Gastrocnemius medialis (tissue), 4 donors: ENCODE results near the gene STAT5B. TPM values are rescaled to one million over a fixed set of nuclear protein-coding genes. Genes with fewer than 3 reads are reported as not detected.
A peak's percentile ranks its signal among the peaks of the same experiment; 100 is the strongest.

Experiments used
- ATAC-seq, 2 donors: fragments of 150-250 bp; one replicate each; pipeline ENCODE4 v1.9.1; 2016
- DNase-seq, 2 donors: peaks; one replicate each; pipeline ENCODE4 v3.0.0-alpha.2; 2019
- H3K27ac ChIP-seq, 4 donors: fragments of 200-600 bp; sonication (generic); 1 replicate in 1 of 4; 2 replicates in 3 of 4; pipeline ENCODE4 v1.5.1; 2016 to 2018; ENCODE audit warnings: mild to moderate bottlenecking in 2 of 4, moderate library complexity in 1 of 4
- H3K27me3 ChIP-seq, 3 donors: fragments of 200-600 bp; sonication (generic) in 2 of 3; 1 replicate in 1 of 3; 2 replicates in 2 of 3; pipeline versions ENCODE4 v1.5.1 to v1.6.0; 2016 to 2019; ENCODE audit warnings: mild to moderate bottlenecking in 1 of 3, moderate library complexity in 1 of 3
- H3K36me3 ChIP-seq, 2 donors: fragments of 200-600 bp; sonication (generic) in 1 of 2; one replicate each; pipeline ENCODE4 v1.5.1; 2017 to 2018
- H3K4me1 ChIP-seq, 2 donors: fragments of 200-600 bp; sonication (generic) in 1 of 2; one replicate each; pipeline ENCODE4 v1.5.1; 2016 to 2017; ENCODE audit warnings: mild to moderate bottlenecking in 2 of 2
- H3K4me3 ChIP-seq, 4 donors: fragments of 200-600 bp; sonication (generic) in 3 of 4; 1 replicate in 1 of 4; 2 replicates in 3 of 4; pipeline ENCODE4 v1.5.1; 2016 to 2019; ENCODE audit warnings: mild to moderate bottlenecking in 2 of 4
- H3K9me3 ChIP-seq, 3 donors: fragments of 200-600 bp; sonication (generic) in 2 of 3; 1 replicate in 1 of 3; 2 replicates in 2 of 3; pipeline ENCODE4 v1.5.1; 2016 to 2019
- POLR2A ChIP-seq, 2 donors: fragments of 450-650 bp; IDR thresholded peaks; one replicate each; pipeline ENCODE4 v1.6.1; 2017; ENCODE audit warnings: antibody characterized with exemption in 2 of 2, mild to moderate bottlenecking in 2 of 2, moderate library complexity in 2 of 2
- in situ Hi-C, 4 donors: fragments of 200-750 bp; cut with MboI; loops; one replicate each; pipeline versions ENCODE4 v1.15.0 to v1.8.0; 2017; ENCODE audit warnings: low sequenced_read_pairs in 4 of 4
- intact Hi-C: fragments of 100-400 bp; cut with DNase I; formaldehyde crosslinking; loops from one replicate; pipeline ENCODE4 v1.15.1; 2023; ENCODE audit warnings: low total_unique reads
- total RNA-seq, 4 donors: library from RNA; depleted of rRNA; stranded (reverse); fragments of >200 nt; gene quantifications; one replicate each; pipeline versions ENCODE4 v1.1.0 to v1.2.3, GENCODE V29; 2016
- TF ChIP-seq, protein P1 (sequence below), 5 experiments: fragments of 450-650 bp in 3 of 5; fragments of 200-600 bp in 2 of 5; sonication (generic) in 2 of 5; IDR thresholded peaks in 4 of 5; conservative IDR thresholded peaks in 1 of 5; 1 replicate in 4 of 5; 2 replicates in 1 of 5; pipeline ENCODE4 v1.5.1; 2016 to 2019; ENCODE audit warnings: antibody characterized with exemption in 5 of 5, mild to moderate bottlenecking in 3 of 5, moderate library complexity in 3 of 5

Gene STAT5B
- total RNA-seq, 4 donors from 2014 or later, result 77.3 to 150 (median 80.7) TPM

DNA sequence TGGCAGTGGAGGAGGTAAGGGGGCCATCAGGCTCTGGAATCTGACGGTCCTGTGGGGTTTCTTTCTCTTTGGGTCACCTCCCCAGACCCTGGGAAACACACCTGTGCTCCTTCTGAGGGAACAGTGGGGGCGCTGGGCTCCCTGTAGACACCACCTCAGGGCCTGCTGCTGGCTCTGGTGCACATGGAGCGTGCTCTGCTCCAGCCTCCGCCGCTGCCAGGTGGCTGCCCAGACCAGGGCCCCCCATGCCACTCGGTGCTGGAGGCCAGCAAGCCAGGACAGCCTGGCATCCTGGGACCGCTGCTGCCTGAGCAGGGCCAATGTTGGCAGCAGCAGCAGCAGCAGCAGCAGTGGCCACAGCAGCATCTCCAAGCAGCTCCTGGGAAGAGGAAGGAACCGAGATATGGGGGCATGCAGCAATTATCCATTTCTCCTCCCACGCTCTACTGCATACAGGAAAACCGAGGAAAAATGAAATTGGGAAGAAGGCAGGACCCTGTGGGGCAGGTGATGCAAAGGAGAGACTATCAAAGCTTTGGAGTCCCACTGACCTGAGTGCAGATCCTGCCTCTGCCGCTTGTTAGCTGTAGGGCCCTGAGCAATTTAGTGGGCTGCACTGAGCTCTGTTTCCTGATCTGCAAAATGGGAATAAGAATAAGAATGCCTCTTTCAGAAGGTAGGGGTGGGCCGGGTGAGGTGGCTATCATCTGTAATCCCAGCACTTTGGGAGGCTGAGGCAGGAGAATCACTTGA, 82.8 kb downstream of the STAT5B start:
- Histone ChIP-seq H3K4me3 (peak overlapping the region; percentile 71 to 95 (median 79)), H3K36me3 (no peaks in the 10 kb centered on the region), H3K9me3 (no peaks in the 10 kb centered on the region), H3K4me1 (peaks cover 16 to 23% of the 10 kb centered on the region in 2 donors), H3K27me3 (no peaks in the 10 kb centered on the region), H3K27ac (peak overlapping the region; percentile 80 to 95 (median 89))
- ATAC-seq, result no peak
- intact Hi-C loops (loop anchor here (5.0 kb wide), 1 partner anchor 94 kb away; the partner anchor contains the start of gene STAT5A), in situ Hi-C loops (no loop called here)
- no peak for DNase-seq
- TF ChIP-seq, protein P1, sequence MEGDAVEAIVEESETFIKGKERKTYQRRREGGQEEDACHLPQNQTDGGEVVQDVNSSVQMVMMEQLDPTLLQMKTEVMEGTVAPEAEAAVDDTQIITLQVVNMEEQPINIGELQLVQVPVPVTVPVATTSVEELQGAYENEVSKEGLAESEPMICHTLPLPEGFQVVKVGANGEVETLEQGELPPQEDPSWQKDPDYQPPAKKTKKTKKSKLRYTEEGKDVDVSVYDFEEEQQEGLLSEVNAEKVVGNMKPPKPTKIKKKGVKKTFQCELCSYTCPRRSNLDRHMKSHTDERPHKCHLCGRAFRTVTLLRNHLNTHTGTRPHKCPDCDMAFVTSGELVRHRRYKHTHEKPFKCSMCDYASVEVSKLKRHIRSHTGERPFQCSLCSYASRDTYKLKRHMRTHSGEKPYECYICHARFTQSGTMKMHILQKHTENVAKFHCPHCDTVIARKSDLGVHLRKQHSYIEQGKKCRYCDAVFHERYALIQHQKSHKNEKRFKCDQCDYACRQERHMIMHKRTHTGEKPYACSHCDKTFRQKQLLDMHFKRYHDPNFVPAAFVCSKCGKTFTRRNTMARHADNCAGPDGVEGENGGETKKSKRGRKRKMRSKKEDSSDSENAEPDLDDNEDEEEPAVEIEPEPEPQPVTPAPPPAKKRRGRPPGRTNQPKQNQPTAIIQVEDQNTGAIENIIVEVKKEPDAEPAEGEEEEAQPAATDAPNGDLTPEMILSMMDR (IDR thresholded peaks at IDR 0.05 in 4 of 5, conservative IDR thresholded peaks at IDR 0.05 in 1 of 5), result no peak
- no peak for TF ChIP-seq POLR2A (IDR thresholded peaks at IDR 0.05)

DNA sequence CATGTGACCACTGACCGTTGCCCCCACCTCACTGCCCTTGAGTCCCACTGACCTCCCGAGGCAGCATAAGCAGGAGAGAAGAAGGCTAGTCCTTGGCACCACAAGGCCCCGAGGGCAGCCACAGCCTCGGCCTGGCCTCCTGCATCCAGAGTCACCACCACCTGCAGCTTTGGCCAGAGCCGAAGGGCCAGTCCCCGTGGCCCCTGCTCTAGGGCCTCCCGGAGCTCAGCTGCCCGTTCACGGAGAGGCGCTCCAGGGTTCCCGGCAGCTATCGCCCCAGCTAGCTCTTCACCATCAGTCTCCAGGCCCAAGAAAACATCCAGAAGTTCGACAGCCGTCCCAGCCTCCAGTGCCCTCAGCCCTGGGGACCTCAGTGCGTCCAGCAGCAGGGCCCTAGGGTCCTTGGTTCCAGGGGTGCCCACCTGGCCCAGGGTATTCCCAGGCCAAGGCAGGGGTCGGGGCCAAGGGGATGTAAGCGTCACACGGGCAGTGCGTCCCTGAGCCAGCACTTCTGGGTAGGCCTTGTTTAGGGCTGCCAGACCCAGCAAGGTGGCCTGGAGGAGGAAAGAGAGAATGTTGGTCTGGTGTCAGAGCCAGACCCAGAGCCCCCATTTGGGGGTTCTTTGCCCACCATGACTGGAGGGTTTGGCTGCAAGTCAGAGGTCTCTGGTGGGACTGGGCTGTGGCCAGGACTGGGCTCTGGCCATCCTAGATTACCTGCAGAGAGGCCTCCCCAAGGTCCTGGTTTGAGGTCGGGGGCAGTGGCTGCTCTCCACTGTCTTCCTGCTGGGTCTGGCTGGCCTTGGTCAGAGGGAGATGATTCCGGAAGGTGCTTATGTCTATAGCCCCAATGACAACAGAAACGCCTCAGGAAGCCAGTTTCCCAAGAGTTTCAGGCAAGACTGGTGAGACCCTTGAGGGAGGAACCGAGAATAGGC, 83.7 kb downstream of the STAT5B start:
- TF ChIP-seq POLR2A (IDR thresholded peaks at IDR 0.05), result no peak
- TF ChIP-seq, protein P1 (IDR thresholded peaks at IDR 0.05 in 4 of 5, conservative IDR thresholded peaks at IDR 0.05 in 1 of 5), result no peak
- Histone ChIP-seq H3K4me3 (no peak overlapping the region), H3K4me1 (peaks cover 16 to 23% of the 10 kb centered on the region in 2 donors), H3K27ac (no peak overlapping the region), H3K9me3 (no peaks in the 10 kb centered on the region), H3K27me3 (no peaks in the 10 kb centered on the region), H3K36me3 (no peaks in the 10 kb centered on the region)
- no peak for ATAC-seq
- in situ Hi-C loops (no loop called here), intact Hi-C loops (loop anchor here (5.0 kb wide), 1 partner anchor 95 kb away; the partner anchor contains the start of gene STAT5A)
- DNase-seq, result no peak

DNA sequence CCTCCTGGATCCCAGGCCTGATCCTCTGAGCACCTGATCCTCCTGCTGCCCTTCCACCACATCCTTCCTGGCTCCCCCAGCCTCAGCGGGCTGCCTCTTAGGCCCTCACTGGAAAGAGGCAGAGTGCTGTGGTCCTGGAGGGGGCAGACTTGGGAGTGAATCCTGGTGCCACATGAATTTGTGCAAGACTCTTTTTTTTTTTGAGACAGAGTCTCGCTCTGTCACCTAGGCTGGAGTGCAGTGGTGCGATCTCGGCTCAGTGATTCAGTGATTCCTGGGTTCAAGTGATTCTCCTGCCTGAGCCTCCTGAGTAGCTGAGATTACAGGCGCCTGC, 84.9 kb downstream of the STAT5B start:
- Histone ChIP-seq H3K4me3 (no peak overlapping the region), H3K9me3 (no peaks in the 10 kb centered on the region), H3K27ac (no peak overlapping the region), H3K27me3 (no peaks in the 10 kb centered on the region), H3K4me1 (peaks cover 16 to 23% of the 10 kb centered on the region in 2 donors), H3K36me3 (no peaks in the 10 kb centered on the region)
- in situ Hi-C loops, result no loop called here
- TF ChIP-seq, protein P1 (IDR thresholded peaks at IDR 0.05 in 4 of 5, conservative IDR thresholded peaks at IDR 0.05 in 1 of 5), result no peak
- no peak for TF ChIP-seq POLR2A (IDR thresholded peaks at IDR 0.05)
- ATAC-seq (no peak), DNase-seq (no peak)
- intact Hi-C loops, result loop anchor here (5.0 kb wide), 1 partner anchor 96 kb away; the partner anchor contains the start of gene STAT5A

DNA sequence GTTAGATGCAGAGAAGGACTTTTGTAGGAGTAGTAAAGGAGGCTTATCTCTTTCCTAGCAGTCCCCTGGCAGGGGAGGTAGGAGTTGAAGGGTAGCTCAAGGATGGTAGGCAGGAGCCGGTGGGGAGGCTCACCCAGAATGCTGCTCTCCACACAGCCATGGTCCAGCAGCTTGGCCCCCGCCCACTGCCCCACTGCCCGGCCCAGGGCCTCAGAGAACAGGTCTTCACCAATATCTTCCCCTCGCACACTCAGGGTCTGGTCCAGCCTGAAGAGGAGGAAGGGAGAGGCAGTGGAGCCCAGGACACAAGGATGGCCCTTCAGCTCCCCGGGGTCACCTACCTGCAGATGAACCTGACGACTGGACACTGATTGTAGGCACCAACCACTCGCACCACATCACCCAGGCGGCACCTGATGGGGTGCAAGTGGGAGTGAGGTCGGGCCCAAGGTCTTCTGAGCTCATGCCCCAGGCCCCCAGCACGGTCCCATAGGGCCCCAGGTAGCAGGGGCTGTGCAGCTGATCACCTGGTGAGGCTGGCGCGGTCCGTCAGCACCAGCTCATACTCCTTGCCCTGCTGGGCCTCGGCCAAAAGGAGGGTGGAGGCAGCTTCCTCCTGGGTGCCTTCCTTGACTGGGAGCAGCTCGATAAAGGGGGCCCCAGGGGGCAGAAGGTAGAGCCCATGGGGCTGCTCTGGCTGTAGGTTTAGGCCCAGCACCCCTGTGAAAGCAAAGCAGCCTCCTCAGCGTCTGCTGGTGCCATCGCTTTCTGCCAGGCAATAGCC, 85.5 kb downstream of the STAT5B start:
- Histone ChIP-seq H3K36me3 (no peaks in the 10 kb centered on the region), H3K9me3 (no peaks in the 10 kb centered on the region), H3K4me3 (no peak overlapping the region), H3K4me1 (peaks cover 16 to 23% of the 10 kb centered on the region in 2 donors), H3K27ac (no peak overlapping the region), H3K27me3 (no peaks in the 10 kb centered on the region)
- intact Hi-C loops (loop anchor here (5.0 kb wide), 1 partner anchor 97 kb away; the partner anchor contains the start of gene STAT5A), in situ Hi-C loops (no loop called here)
- TF ChIP-seq, protein P1 (IDR thresholded peaks at IDR 0.05 in 4 of 5, conservative IDR thresholded peaks at IDR 0.05 in 1 of 5), result no peak
- TF ChIP-seq POLR2A (IDR thresholded peaks at IDR 0.05), result no peak
- ATAC-seq (no peak), DNase-seq (no peak)
